ENCODE results near the gene SKAP1. TPM values are rescaled to one million over a fixed set of nuclear protein-coding genes. Genes with fewer than 3 reads are reported as not detected.
"Not testable (repeated sequence)": the region's sequence is repeated elsewhere in the genome, so short reads cannot be mapped to it uniquely, and the experiment has no call there.

Gene SKAP1
- total RNA-seq, 2 experiments from 2014 or later: 1.2 TPM; not detected in 1

DNA sequence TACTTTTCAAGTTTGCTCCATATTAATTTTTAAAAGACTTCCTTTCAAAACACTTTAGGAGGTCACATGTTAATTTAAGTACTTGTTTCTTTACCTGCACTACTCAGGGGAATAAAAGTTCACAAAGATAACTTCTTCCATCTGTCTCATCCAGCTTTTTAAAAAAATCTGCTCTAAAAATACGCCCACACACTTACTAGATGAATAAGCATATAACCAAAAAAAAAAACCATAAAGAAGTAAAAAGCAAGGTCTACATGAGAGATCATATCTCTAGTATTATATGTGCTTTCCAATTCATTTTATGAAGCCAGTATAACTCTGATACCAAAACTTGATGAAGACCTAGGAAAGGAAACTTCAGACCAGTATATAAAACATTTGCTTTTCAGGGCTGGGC lies 17.2 kb downstream of the SKAP1 start:
- H3K4me1 ChIP-seq (ENCODE audit: insufficient read depth, low read length, poor library complexity, severe bottlenecking): peaks cover 9% of the 10 kb centered on the region
- H2AFZ ChIP-seq (ENCODE audit: low read length): no peak overlapping the region
- no peaks in the 10 kb centered on the region for H3K9me3 ChIP-seq (ENCODE audit: low read length)
- TF ChIP-seq, protein P1, sequence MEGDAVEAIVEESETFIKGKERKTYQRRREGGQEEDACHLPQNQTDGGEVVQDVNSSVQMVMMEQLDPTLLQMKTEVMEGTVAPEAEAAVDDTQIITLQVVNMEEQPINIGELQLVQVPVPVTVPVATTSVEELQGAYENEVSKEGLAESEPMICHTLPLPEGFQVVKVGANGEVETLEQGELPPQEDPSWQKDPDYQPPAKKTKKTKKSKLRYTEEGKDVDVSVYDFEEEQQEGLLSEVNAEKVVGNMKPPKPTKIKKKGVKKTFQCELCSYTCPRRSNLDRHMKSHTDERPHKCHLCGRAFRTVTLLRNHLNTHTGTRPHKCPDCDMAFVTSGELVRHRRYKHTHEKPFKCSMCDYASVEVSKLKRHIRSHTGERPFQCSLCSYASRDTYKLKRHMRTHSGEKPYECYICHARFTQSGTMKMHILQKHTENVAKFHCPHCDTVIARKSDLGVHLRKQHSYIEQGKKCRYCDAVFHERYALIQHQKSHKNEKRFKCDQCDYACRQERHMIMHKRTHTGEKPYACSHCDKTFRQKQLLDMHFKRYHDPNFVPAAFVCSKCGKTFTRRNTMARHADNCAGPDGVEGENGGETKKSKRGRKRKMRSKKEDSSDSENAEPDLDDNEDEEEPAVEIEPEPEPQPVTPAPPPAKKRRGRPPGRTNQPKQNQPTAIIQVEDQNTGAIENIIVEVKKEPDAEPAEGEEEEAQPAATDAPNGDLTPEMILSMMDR (conservative IDR thresholded peaks at IDR 0.05; ENCODE audit: low read length): no peak
- TF ChIP-seq EZH2phosphoT487 (IDR thresholded peaks at IDR 0.05; ENCODE audit: borderline replicate concordance, low read depth, low read length): no peak
- H4K20me1 ChIP-seq (ENCODE audit: insufficient read depth, low read length): no peaks in the 10 kb centered on the region
- no peak overlapping the region for H3K4me3 ChIP-seq (ENCODE audit: low read depth, low read length, poor library complexity, severe bottlenecking)
- BruUV-seq (replicated peaks): no TSS peak
- peaks cover 4% of the 10 kb centered on the region; the same call in 1 of the 2 replicates for H3K9me2 ChIP-seq (ENCODE audit: insufficient read depth, low read length)
- H3K36me3 ChIP-seq (ENCODE audit: insufficient read depth, low read length): no peaks in the 10 kb centered on the region
- CTCF ChIA-PET (ENCODE audit: unreplicated experiment): no interaction called here
- POLR2A ChIA-PET: interaction anchor here (0.6 to 0.9 kb wide), 7 partner anchors 8 to 499 kb away, joined by 3 read pairs; no protein-coding TSS in a partner anchor
- H3K4me2 ChIP-seq (ENCODE audit: low read length): no peak overlapping the region
- H3K79me2 ChIP-seq (ENCODE audit: insufficient read depth, low read depth, low read length): no peaks in the 10 kb centered on the region
- DNase-seq (ENCODE audit: low spot score): no peak
- no peak overlapping the region for H3K27ac ChIP-seq (ENCODE audit: low read depth, low read length, poor library complexity, severe bottlenecking)
- intact Hi-C loops (cut with micrococcal nuclease; ENCODE audit: unreplicated experiment): no loop called here

DNA sequence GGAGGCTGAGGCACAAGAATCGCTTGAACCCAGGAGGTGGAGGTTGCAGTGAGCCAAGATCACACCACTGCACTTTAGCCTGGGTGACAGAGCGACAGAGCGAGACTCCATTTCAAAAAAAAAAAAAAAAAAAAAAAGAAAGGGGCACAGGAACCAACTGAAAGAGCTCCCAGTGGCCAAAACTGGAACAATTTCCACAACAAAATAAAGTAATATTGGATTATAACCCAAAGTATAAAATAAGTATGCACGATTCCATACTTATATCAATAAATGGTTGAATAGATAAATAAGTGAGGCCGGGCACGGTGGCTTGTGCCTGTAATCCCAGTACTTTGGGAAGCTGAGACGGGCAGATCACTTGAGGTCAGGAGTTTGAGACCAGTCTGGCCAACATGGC lies 19.2 kb downstream of the SKAP1 start:
- H4K20me1 ChIP-seq (ENCODE audit: insufficient read depth, low read length); BruUV-seq (replicated peaks); H3K79me2 ChIP-seq (ENCODE audit: insufficient read depth, low read depth, low read length); H3K27ac ChIP-seq (ENCODE audit: low read depth, low read length, poor library complexity, severe bottlenecking); DNase-seq (ENCODE audit: low spot score); H3K9me3 ChIP-seq (ENCODE audit: low read length); H3K9me2 ChIP-seq (ENCODE audit: insufficient read depth, low read length); H3K36me3 ChIP-seq (ENCODE audit: insufficient read depth, low read length); H2AFZ ChIP-seq (ENCODE audit: low read length); H3K4me3 ChIP-seq (ENCODE audit: low read depth, low read length, poor library complexity, severe bottlenecking); intact Hi-C loops (cut with micrococcal nuclease; ENCODE audit: unreplicated experiment); H3K4me2 ChIP-seq (ENCODE audit: low read length): not testable (repeated sequence)
- H3K4me1 ChIP-seq (ENCODE audit: insufficient read depth, low read length, poor library complexity, severe bottlenecking): peaks cover 17% of the 10 kb centered on the region
- ChIA-PET POLR2A (interaction anchor here (0.7 to 1.1 kb wide), 2 partner anchors 10 to 48 kb away, joined by 6 to 9 read pairs; no protein-coding TSS in a partner anchor), CTCF (ENCODE audit: unreplicated experiment) (interaction anchor here (0.6 kb wide), 1 partner anchor 380 kb away, joined by 5 read pairs; no protein-coding TSS in a partner anchor)

DNA sequence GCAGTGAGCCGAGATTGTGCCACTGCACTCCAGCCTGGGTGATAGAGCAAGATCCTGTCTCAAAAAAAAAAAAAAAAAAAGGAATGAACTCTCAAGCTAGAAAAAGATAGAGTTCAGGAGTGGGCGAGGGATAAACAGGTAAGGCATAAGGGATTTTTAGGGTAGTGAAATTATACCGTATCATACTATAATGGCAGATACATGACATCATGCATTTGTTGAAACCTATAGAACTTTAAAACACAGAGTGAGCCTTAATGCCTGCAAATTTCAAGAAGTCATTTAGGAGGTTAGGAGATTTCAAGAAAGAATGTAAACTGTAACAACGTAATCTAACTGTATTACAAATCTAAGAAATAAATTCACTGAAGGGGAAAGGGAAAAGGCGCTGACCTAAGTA lies 20.4 kb downstream of the SKAP1 start:
- ChIA-PET CTCF (ENCODE audit: unreplicated experiment) (no interaction called here), POLR2A (interaction anchor here (0.7 to 2.7 kb wide), 4 partner anchors 10 to 1965 kb away, joined by 3 to 6 read pairs (median 3); no protein-coding TSS in a partner anchor)
- peaks cover 17% of the 10 kb centered on the region for H3K4me1 ChIP-seq (ENCODE audit: insufficient read depth, low read length, poor library complexity, severe bottlenecking)
- TF ChIP-seq EZH2phosphoT487 (IDR thresholded peaks at IDR 0.05; ENCODE audit: borderline replicate concordance, low read depth, low read length): no peak
- TF ChIP-seq, protein P1 (conservative IDR thresholded peaks at IDR 0.05; ENCODE audit: low read length): no peak
- no peaks in the 10 kb centered on the region for H3K79me2 ChIP-seq (ENCODE audit: insufficient read depth, low read depth, low read length)
- H3K4me2 ChIP-seq (ENCODE audit: low read length): no peak overlapping the region
- no peak overlapping the region for H2AFZ ChIP-seq (ENCODE audit: low read length)
- H4K20me1 ChIP-seq (ENCODE audit: insufficient read depth, low read length): no peaks in the 10 kb centered on the region
- H3K9me3 ChIP-seq (ENCODE audit: low read length): no peaks in the 10 kb centered on the region
- H3K27ac ChIP-seq (ENCODE audit: low read depth, low read length, poor library complexity, severe bottlenecking): no peak overlapping the region
- DNase-seq (ENCODE audit: low spot score): no peak
- intact Hi-C loops (cut with micrococcal nuclease; ENCODE audit: unreplicated experiment): no loop called here
- peaks cover 4% of the 10 kb centered on the region; the same call in 1 of the 2 replicates for H3K9me2 ChIP-seq (ENCODE audit: insufficient read depth, low read length)
- H3K36me3 ChIP-seq (ENCODE audit: insufficient read depth, low read length): no peaks in the 10 kb centered on the region
- H3K4me3 ChIP-seq (ENCODE audit: low read depth, low read length, poor library complexity, severe bottlenecking): no peak overlapping the region
- BruUV-seq (replicated peaks): no TSS peak

All from OCI-LY7 (cell line).